ENCODE measurements around the gene AFAP1L1. TPM values are rescaled to one million over a fixed set of nuclear protein-coding genes. Genes with fewer than 3 reads are reported as not detected.

Gene AFAP1L1
- total and polyA plus RNA-seq, 9 of the 15 experiments (the other 6 are each of a cell fraction or from before 2014, with no cell fraction given), result 0.01 to 0.12 (median 0.03) TPM; not detected in 4

GRCh38 chr5:149278451-149279210, 7.0 kb downstream of the AFAP1L1 start (continued):
- no peak for TF ChIP-seq ZBTB26 (CRISPR knock-in tag; IDR thresholded peaks at IDR 0.05)
- no peak for TF ChIP-seq RBM15 (IDR thresholded peaks at IDR 0.05; ENCODE audit: insufficient read depth, low read length)
- TF ChIP-seq GABPB2 (CRISPR knock-in tag; conservative IDR thresholded peaks at IDR 0.05), result no peak
- no peak for TF ChIP-seq SRSF1 (IDR thresholded peaks at IDR 0.05; ENCODE audit: low read depth, low read length)
- no peak for TF ChIP-seq MTA1 (IDR thresholded peaks at IDR 0.05; ENCODE audit: borderline replicate concordance)
- no peak for TF ChIP-seq ZNF695 (CRISPR knock-in tag; IDR thresholded peaks at IDR 0.05)
- no peak for TF ChIP-seq POLR2AphosphoS5 (IDR thresholded peaks at IDR 0.05; ENCODE audit: control insufficient read depth, insufficient read depth, low read depth, low read length)
- TF ChIP-seq ZNF707 (CRISPR knock-in tag; conservative IDR thresholded peaks at IDR 0.05), result no peak
- TF ChIP-seq U2AF1 (optimal IDR thresholded peaks at IDR 0.05; ENCODE audit: low read depth, low read length), result no peak
- TF ChIP-seq GTF2B (IDR thresholded peaks at IDR 0.05; ENCODE audit: extremely low read depth, insufficient read length), result no peak
- no peak for TF ChIP-seq FOXK2 (conservative IDR thresholded peaks at IDR 0.05 in 1 of 2, IDR thresholded peaks at IDR 0.05 in 1 of 2; ENCODE audit: low read depth in 2 of 2)

Measured in K562 (cell line).